ENCODE results near the gene ADPRHL1.

Gene ADPRHL1

GRCh38 chr13:113350938-113351335 lies 102.4 kb downstream of the ADPRHL1 start:
- TF ChIP-seq CTCF (IDR thresholded peaks at IDR 0.05; ENCODE audit: low read depth, low read length) = no peak
- DNase-seq (ENCODE audit: low read depth in 2 of 2) = no peak
- H3K4me3 ChIP-seq (replicated peaks in 1 of 2; ENCODE audit: low read depth in 2 of 2, low read length in 2 of 2) = no peak overlapping the region

GRCh38 chr13:113350065-113350937 lies 103.0 kb downstream of the ADPRHL1 start:
- DNase-seq (ENCODE audit: low read depth in 2 of 2) = no peak
- TF ChIP-seq CTCF (IDR thresholded peaks at IDR 0.05; ENCODE audit: low read depth, low read length) = no peak
- H3K4me3 ChIP-seq (replicated peaks in 1 of 2; ENCODE audit: low read depth in 2 of 2, low read length in 2 of 2) = no peak overlapping the region

Data from cardiac fibroblast (primary cell).